ENCODE measurements around the gene ARSB. TPM values are rescaled to one million over a fixed set of nuclear protein-coding genes. Genes with fewer than 3 reads are reported as not detected.

The ARSB gene
- total and polyA plus RNA-seq, 2 donors from 2014 or later: 8.3 to 16.4 TPM

DNA sequence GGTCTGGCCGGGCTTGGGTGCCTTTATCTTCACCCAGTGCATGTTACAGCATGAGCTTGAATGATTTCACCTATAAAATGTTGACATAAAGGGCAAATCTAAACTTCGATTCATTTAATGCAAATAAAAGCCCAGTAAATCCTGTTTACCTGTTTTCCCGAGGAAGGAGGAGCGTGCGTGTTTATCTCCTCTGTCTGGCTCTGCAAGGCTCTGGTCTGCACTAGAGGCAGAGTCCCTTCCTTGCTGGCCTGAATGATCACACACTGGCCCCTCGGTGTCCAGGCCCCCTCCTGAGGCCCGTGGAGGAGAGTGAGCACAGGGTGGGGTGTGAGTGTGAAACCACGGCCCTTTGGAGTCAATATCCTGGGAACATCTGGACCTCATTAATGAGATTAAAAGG lies 211.5 kb downstream of the ARSB start:
- no peak for TF ChIP-seq CTCF (IDR thresholded peaks at IDR 0.05; ENCODE audit: borderline replicate concordance, extremely low read depth, insufficient read depth)
- no peaks in the 10 kb centered on the region for H3K4me1 ChIP-seq (ENCODE audit: control insufficient read depth in 2 of 3, insufficient read depth in 2 of 3, low read depth in 1 of 3, low read length in 3 of 3)
- H3K9ac ChIP-seq (ENCODE audit: low read length in 3 of 3): no peak overlapping the region
- H3K27me3 ChIP-seq (ENCODE audit: control insufficient read depth, insufficient read depth, low read length): no peaks in the 10 kb centered on the region
- H3K4me3 ChIP-seq (ENCODE audit: low read length in 3 of 3): no peak overlapping the region
- H3K36me3 ChIP-seq (ENCODE audit: control insufficient read depth in 2 of 3, insufficient read depth in 3 of 3, low read length in 3 of 3): no peaks in the 10 kb centered on the region
- DNase-seq (no peak), FAIRE-seq (no peak)
- intact Hi-C loops (cut with DNase I): no loop called here
- no peaks in the 10 kb centered on the region for H3K9me3 ChIP-seq (ENCODE audit: control insufficient read depth in 2 of 3, insufficient read depth in 1 of 3, low read length in 3 of 3)
- H3K27ac ChIP-seq (ENCODE audit: low read depth in 2 of 2, low read length in 2 of 2): no peak overlapping the region

DNA sequence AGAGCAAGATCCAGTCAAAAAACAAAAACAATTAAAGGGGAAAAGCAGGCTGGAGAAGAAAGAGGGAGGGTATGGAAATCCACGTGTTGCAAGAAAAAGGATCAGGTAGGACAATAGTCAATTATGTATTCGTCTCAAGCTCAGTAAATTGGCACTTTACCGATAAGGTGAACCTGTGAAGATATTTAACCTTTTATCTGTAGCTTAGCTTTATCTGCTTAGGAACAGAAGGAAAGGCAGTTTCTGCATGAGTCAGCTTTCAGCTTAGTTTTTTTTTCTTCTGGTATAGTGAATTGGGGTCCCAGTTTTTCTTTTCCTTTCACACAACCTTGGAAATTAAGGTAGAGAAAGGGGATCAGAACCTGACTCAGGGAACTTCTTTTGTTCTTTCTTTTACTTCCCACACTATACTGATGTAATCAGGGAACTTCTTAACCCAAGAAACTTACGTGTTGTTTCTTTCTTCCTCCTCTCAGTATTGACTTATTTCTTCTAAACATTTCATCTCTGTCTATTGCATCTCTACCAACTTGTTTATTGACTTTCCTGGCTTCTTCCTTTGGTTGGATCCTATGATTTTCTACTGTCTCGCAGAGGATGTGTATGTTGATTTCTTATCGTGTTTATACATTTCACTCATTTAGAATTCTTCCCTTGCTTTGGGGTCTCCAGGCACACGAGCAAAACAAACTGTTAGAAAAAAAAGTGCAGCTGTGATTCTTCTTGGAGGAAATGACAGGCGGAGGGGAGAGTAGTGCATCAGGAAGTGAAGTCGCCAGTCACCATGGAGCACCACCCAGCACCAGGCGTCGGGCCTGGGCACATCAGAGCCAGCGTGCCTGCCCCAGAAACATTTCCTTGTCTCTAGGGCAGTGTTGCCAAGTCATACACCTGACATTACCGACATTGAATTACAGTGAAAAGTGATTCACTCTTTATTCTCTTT lies 213.6 kb downstream of the ARSB start:
- H3K27ac ChIP-seq (ENCODE audit: low read depth in 2 of 2, low read length in 2 of 2): no peak overlapping the region
- TF ChIP-seq CTCF (IDR thresholded peaks at IDR 0.05; ENCODE audit: borderline replicate concordance, extremely low read depth, insufficient read depth): no peak
- DNase-seq: peak in 2 of 5 donors; percentile 55 to 75
- intact Hi-C loops (cut with DNase I): no loop called here
- no peak overlapping the region for H3K9ac ChIP-seq (ENCODE audit: low read length in 3 of 3)
- no peaks in the 10 kb centered on the region for H3K27me3 ChIP-seq (ENCODE audit: control insufficient read depth, insufficient read depth, low read length)
- no peaks in the 10 kb centered on the region for H3K9me3 ChIP-seq (ENCODE audit: control insufficient read depth in 2 of 3, insufficient read depth in 1 of 3, low read length in 3 of 3)
- H3K4me1 ChIP-seq (ENCODE audit: control insufficient read depth in 2 of 3, insufficient read depth in 2 of 3, low read depth in 1 of 3, low read length in 3 of 3): no peaks in the 10 kb centered on the region
- no peaks in the 10 kb centered on the region for H3K36me3 ChIP-seq (ENCODE audit: control insufficient read depth in 2 of 3, insufficient read depth in 3 of 3, low read length in 3 of 3)
- FAIRE-seq: no peak
- no peak overlapping the region for H3K4me3 ChIP-seq (ENCODE audit: low read length in 3 of 3)

- no peak for TF ChIP-seq CTCF (IDR thresholded peaks at IDR 0.05; ENCODE audit: borderline replicate concordance, extremely low read depth, insufficient read depth)
Observed at GRCh38 chr5:78768781-78769380, 216.2 kb downstream of the ARSB start.

More at GRCh38 chr5:78768781-78769380, 216.2 kb downstream of the ARSB start:
- H3K9me3 ChIP-seq (ENCODE audit: control insufficient read depth in 2 of 3, insufficient read depth in 1 of 3, low read length in 3 of 3): no peaks in the 10 kb centered on the region
- H3K36me3 ChIP-seq (ENCODE audit: control insufficient read depth in 2 of 3, insufficient read depth in 3 of 3, low read length in 3 of 3): no peaks in the 10 kb centered on the region
- H3K9ac ChIP-seq (ENCODE audit: low read length in 3 of 3): no peak overlapping the region
- H3K4me3 ChIP-seq (ENCODE audit: low read length in 3 of 3): no peak overlapping the region
- no peak for DNase-seq
- intact Hi-C loops (cut with DNase I): no loop called here
- no peak for FAIRE-seq
- H3K27ac ChIP-seq (ENCODE audit: low read depth in 2 of 2, low read length in 2 of 2): no peak overlapping the region
- no peaks in the 10 kb centered on the region for H3K27me3 ChIP-seq (ENCODE audit: control insufficient read depth, insufficient read depth, low read length)
- no peaks in the 10 kb centered on the region for H3K4me1 ChIP-seq (ENCODE audit: control insufficient read depth in 2 of 3, insufficient read depth in 2 of 3, low read depth in 1 of 3, low read length in 3 of 3)

All from kidney (tissue), 14 donors.